NCI-H69 (cell line): ENCODE results near the gene CISD3.
A peak's percentile ranks its signal among the peaks of the same experiment; 100 is the strongest.

Experiments used
- DNase-seq: peaks from one replicate; lab custom pipeline; 2025; lab: John Stamatoyannopoulos, UW

CISD3 gene

GRCh38 chr17:38728290-38728831 lies 1.8 kb upstream of the CISD3 start:
- DNase-seq: no peak

- no peak for DNase-seq
These were observed 714 bp upstream of the CISD3 start for GRCh38 chr17:38729368-38729885.

- peak; percentile 85 for DNase-seq
These were observed 612 bp downstream of the CISD3 start for GRCh38 chr17:38730526-38731379.

- peak; percentile 15 for DNase-seq
These were observed 1.6 kb downstream of the CISD3 start for GRCh38 chr17:38731526-38732294.

- no peak for DNase-seq
These were observed 2.5 kb downstream of the CISD3 start for GRCh38 chr17:38732376-38733281.

- DNase-seq: no peak
These were observed 3.3 kb downstream of the CISD3 start for GRCh38 chr17:38733282-38733981.

- peak; percentile 15 for DNase-seq
These were observed 4.1 kb downstream of the CISD3 start for GRCh38 chr17:38733982-38734973.

- DNase-seq: peak; percentile 59
These were observed 5.2 kb downstream of the CISD3 start for GRCh38 chr17:38735161-38735997.

- no peak for DNase-seq
These were observed 8.0 kb downstream of the CISD3 start for GRCh38 chr17:38738007-38738662.

- DNase-seq: no peak
These were observed 8.5 kb downstream of the CISD3 start for GRCh38 chr17:38738686-38739085.

- DNase-seq: no peak
These were observed 9.2 kb downstream of the CISD3 start for GRCh38 chr17:38739305-38739704.

GRCh38 chr17:38740044-38740443 lies 9.9 kb downstream of the CISD3 start:
- no peak for DNase-seq

GRCh38 chr17:38740806-38741205 lies 10.7 kb downstream of the CISD3 start:
- no peak for DNase-seq

- no peak for DNase-seq
These were observed 11.3 kb downstream of the CISD3 start for GRCh38 chr17:38741461-38741860.

GRCh38 chr17:38741921-38742410 lies 11.8 kb downstream of the CISD3 start:
- peak; percentile 69 for DNase-seq

- peak; percentile 92 for DNase-seq
These were observed 12.5 kb downstream of the CISD3 start for GRCh38 chr17:38742411-38743308.
